ENCODE results near the gene TMEM109. TPM values are rescaled to one million over a fixed set of nuclear protein-coding genes. Genes with fewer than 3 reads are reported as not detected.
A peak's percentile ranks its signal among the peaks of the same experiment; 100 is the strongest.

Gene TMEM109
- total and polyA plus RNA-seq, 8 donors: 82.9 to 130 (median 92.7) TPM

- TF ChIP-seq CTCF (IDR thresholded peaks at IDR 0.05): no peak
- Histone ChIP-seq H3K27ac (no peak overlapping the region), H3K4me3 (no peak overlapping the region), H3K27me3 (peaks cover 0 to 14% of the 10 kb centered on the region in 2 donors), H3K4me1 (peaks cover 0 to 6% of the 10 kb centered on the region in 2 donors), H3K36me3 (no peaks in the 10 kb centered on the region), H3K9me3 (peaks cover 0 to 8% of the 10 kb centered on the region in 2 donors)
- DNase-seq (no peak), ATAC-seq (no peak)
- intact Hi-C loops (cut with DNase I): no loop called here
Measured at GRCh38 chr11:60968223-60968622, 54.3 kb downstream of the TMEM109 start.

- H3K9me3 ChIP-seq: peaks cover 0 to 8% of the 10 kb centered on the region in 2 donors
- TF ChIP-seq CTCF (IDR thresholded peaks at IDR 0.05): peak; percentile 70 to 93
- H3K4me3 ChIP-seq: no peak overlapping the region
- H3K36me3 ChIP-seq: no peaks in the 10 kb centered on the region
- ATAC-seq: peak; percentile 92
- peak in 2 of 4 donors; percentile 69 to 91 for DNase-seq
- H3K27me3 ChIP-seq: peaks cover 0 to 14% of the 10 kb centered on the region in 2 donors
- intact Hi-C loops (cut with DNase I): loop anchor here in 1 of 2 donors (2.0 kb wide), 1 partner anchor 158 kb away; no protein-coding TSS in a partner anchor
- H3K4me1 ChIP-seq: peaks cover 0 to 6% of the 10 kb centered on the region in 2 donors
- H3K27ac ChIP-seq: no peak overlapping the region
Measured at GRCh38 chr11:60970369-60970774, 56.4 kb downstream of the TMEM109 start.

- Histone ChIP-seq H3K9me3 (peaks cover 0 to 8% of the 10 kb centered on the region in 2 donors), H3K27me3 (peaks cover 0 to 14% of the 10 kb centered on the region in 2 donors), H3K27ac (no peak overlapping the region), H3K4me3 (no peak overlapping the region), H3K36me3 (no peaks in the 10 kb centered on the region), H3K4me1 (peaks cover 0 to 6% of the 10 kb centered on the region in 2 donors)
- intact Hi-C loops (cut with DNase I): loop anchor here in 1 of 2 donors (2.0 kb wide), 1 partner anchor 158 kb away; no protein-coding TSS in a partner anchor
- DNase-seq (no peak), ATAC-seq (no peak)
- TF ChIP-seq CTCF (IDR thresholded peaks at IDR 0.05): no peak
Measured at GRCh38 chr11:60970890-60971289, 56.9 kb downstream of the TMEM109 start.

GRCh38 chr11:60971520-60971919, 57.6 kb downstream of the TMEM109 start, which contains the start of gene CD6:
Gene CD6, plus strand, starts transcription at chr11:60971680. Its CDS starts 186 bp downstream, at chr11:60971866.
- intact Hi-C loops (cut with DNase I): loop anchor here in 1 of 2 donors (2.0 kb wide), 1 partner anchor 157 kb away; no protein-coding TSS in a partner anchor
- no peak within 1 kb of the TSS for H3K27ac ChIP-seq

More at GRCh38 chr11:60971520-60971919, 57.6 kb downstream of the TMEM109 start, which contains the start of gene CD6:
- DNase-seq (no peak), ATAC-seq (no peak)
- Histone ChIP-seq H3K4me3 (peak within 1 kb of the TSS in 1 of 2 donors; percentile 21), H3K4me1 (peaks cover 0 to 6% of the 10 kb centered on the region in 2 donors), H3K27me3 (peaks cover 0 to 14% of the 10 kb centered on the region in 2 donors), H3K36me3 (no peaks in the 10 kb centered on the region), H3K9me3 (peaks cover 0 to 8% of the 10 kb centered on the region in 2 donors)
- no peak for TF ChIP-seq CTCF (IDR thresholded peaks at IDR 0.05)

Measured in left lung (tissue), 10 donors.